Umbilical cord (tissue), 2 donors: ENCODE results near the gene VWDE. TPM values are rescaled to one million over a fixed set of nuclear protein-coding genes. Genes with fewer than 3 reads are reported as not detected.

ENCODE experiments used
- DNase-seq: peaks from one replicate; pipeline ENCODE4 v3.0.0-alpha.2; 2015; ENCODE audit warnings: low spot score
- total RNA-seq: library from RNA; depleted of rRNA; stranded (reverse); fragments of >200 nt; gene quantifications from one replicate; pipeline ENCODE4 v1.2.3, GENCODE V29; 2014; ENCODE audit warnings: low replicate concordance; ENCODE audit not compliant: insufficient read depth

VWDE gene
- total RNA-seq, 1 donor from 2014 or later = 13.0 TPM

DNA sequence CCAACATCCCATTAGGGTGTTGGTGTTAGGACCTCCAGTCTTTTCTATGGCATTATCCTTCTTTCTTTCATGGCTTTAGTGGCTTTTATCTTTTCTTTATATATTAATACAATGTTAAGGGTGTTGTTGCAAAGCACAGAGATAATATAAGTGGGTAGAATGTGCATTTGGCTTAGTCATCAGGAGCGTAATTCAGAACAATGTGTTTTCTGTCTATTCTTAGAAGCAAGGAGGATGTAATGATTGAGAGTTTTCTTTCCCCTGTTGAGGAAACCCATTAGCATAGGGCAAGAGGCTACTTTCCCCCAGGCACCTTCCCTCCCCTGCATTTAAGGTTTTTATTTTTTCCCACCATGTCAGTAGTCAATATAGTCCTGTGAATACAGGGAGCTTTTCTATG is 112.9 kb downstream of the VWDE start:
- no peak for DNase-seq

DNA sequence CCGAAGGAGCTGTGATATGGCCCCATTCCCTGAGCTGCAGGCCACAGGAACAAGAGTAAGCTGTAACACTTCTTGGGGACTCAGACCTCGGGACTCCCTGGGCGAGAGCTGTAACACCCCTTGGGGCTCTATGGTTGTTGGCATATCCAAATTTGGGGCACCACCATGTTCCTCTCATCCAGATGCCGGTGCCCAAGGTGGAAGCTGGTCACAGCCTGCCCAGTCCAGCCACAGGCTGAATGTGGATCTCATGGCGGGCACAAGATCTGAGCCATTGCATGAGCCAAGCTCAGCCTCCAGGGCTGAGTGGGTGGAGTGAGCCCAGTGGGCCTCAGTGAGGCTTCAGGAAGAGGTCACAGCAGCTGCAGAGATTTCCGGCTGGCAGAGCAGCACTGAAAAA is 113.7 kb downstream of the VWDE start:
- DNase-seq = no peak

DNA sequence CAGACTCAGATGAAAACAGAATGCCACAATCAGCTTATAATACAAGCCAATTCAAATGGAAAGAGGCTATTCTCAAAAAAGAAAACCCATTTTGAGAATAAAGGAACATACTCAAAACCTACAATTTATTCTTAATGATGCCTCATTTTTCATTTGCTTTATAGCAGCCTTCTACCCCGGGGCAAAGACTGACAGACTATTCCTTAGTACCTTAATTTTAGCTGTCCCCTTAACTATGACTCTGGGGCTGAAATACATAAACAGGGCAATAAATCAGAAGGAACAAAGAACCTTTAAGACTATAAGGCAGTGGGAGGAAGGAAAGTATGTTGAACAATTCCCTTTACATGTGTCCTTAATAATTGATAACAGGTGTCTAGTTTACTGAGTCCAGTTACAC is 115.8 kb downstream of the VWDE start:
- DNase-seq = no peak

DNA sequence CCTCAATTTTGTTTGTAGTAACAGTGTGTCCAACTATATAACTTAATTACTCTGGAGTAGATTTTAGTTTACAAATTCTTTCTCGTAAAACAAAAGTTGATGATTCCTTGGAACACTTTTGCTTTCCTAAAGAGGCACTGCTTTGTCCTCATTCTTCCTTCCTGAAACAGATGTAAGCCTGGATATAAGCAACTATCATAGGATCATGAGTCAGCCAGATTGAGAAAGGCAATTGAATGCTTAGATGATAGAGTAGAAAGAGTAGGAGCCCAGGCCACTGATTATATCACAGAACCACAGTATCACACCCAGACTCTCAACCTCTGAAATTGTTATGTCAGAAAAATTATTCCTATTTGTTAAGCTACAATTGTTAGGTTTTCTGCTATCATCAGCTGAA is 122.6 kb downstream of the VWDE start:
- peak; percentile 57 for DNase-seq

Other genes starting within 250 kb of the VWDE start
- 77.5 TPM for gene TMEM106B, start 192.6 kb downstream of the VWDE start, total RNA-seq
- 3.6 TPM for gene SCIN, start 166.9 kb upstream of the VWDE start, total RNA-seq